GM12891 (cell line): ENCODE data around the gene TMEM204.

Experiments
- POLR2A ChIP-seq: IDR thresholded peaks from 2 replicates; pipeline ENCODE4 v1.6.1; 2011; ENCODE audit warnings: low read depth, low read length, control low read depth
- POU2F2 ChIP-seq: IDR thresholded peaks from 2 replicates; pipeline ENCODE4 v1.6.1; 2011; ENCODE audit warnings: low read depth, mild to moderate bottlenecking, control low read depth, low read length, moderate library complexity
- SPI1 ChIP-seq: IDR thresholded peaks from 2 replicates; pipeline ENCODE4 v1.6.1; 2011; ENCODE audit warnings: low read depth, low read length, control low read depth
- TAF1 ChIP-seq: IDR thresholded peaks from 2 replicates; pipeline ENCODE4 v1.6.1; 2011; ENCODE audit warnings: low read depth, low read length, control low read depth

- TF ChIP-seq POLR2A = no peak
- TF ChIP-seq SPI1 = no peak
- no peak for TF ChIP-seq TAF1
- TF ChIP-seq POU2F2 = no peak
Observed at GRCh38 chr16:1550696-1551095, 17.2 kb downstream of the TMEM204 start.
